HCT116 (cell line): ENCODE measurements around the gene USP15. TPM values are rescaled to one million over a fixed set of nuclear protein-coding genes. Genes with fewer than 3 reads are reported as not detected.

Source experiments
- ATAC-seq: fragments of 200-7000 bp; cut with Tn5 transposase; 2 replicates; pipeline ENCODE4 v1.9.1; 2020; ENCODE audit warnings: mild to moderate bottlenecking, moderate library complexity
- BruUV-seq: library from RNA; stranded (reverse); fragments of 400-500 nt; replicated peaks from 2 replicates; lab custom pipeline; 2021; lab: Mats Ljungman, UMichigan
- CTCF ChIA-PET: fragments of 300-600 bp; sonication (Branson Sonifier 250); formaldehyde crosslinking; loops from one replicate; lab custom pipeline; 2021; ENCODE audit warnings: antibody characterized with exemption; lab: Charles Lee
- POLR2A ChIA-PET: fragments of 300-600, 350-600 bp; sonication (Branson Sonifier 250); formaldehyde crosslinking; loops from one replicate; lab custom pipeline; 2021; ENCODE audit warnings: antibody characterized with exemption; lab: Charles Lee
- RAD21 ChIA-PET, 2 experiments: fragments of 300-600 bp; sonication (Branson Sonifier 250); formaldehyde crosslinking; loops; one replicate each; lab custom pipeline; 2023; ENCODE audit warnings: low total read pairs in 2 of 2; ENCODE audit not compliant: uncharacterized antibody in 2 of 2, unreplicated experiment in 2 of 2, low non-redundant PET in 1 of 2; lab: Charles Lee
- DNase-seq: peaks from one replicate; pipeline ENCODE4 v3.0.0-alpha.2; 2010; ENCODE audit warnings: low read depth, low spot score
- H2AFZ ChIP-seq: fragments of 200-600 bp; shearing (Covaris generic), sonication (generic); 2 replicates; pipeline ENCODE4 v1.6.1; 2017; ENCODE audit warnings: low read depth, mixed run types, mixed read lengths, antibody characterized with exemption, low read length; ENCODE audit not compliant: poor library complexity, severe bottlenecking
- H3K27ac ChIP-seq: 2 replicates; pipeline ENCODE4 v1.5.1; 2012; ENCODE audit warnings: low read depth, low read length
- H3K27me3 ChIP-seq: fragments of 200-600 bp; sonication (generic); 2 replicates; pipeline ENCODE4 v1.6.1; 2016; ENCODE audit warnings: mixed run types, low read length, mixed read lengths; ENCODE audit not compliant: insufficient read depth
- H3K36me3 ChIP-seq, 2 experiments: fragments of 200-500 bp in 1 of 2; fragments of 200-600 bp in 1 of 2; sonication (Bioruptor generic) in 1 of 2; sonication (generic) in 1 of 2; 2 replicates each; pipeline versions ENCODE4 v1.5.1 to v1.6.1; 2014 to 2016; ENCODE audit warnings: low read length in 2 of 2, inconsistent platforms in 1 of 2, mixed read lengths in 1 of 2, mixed run types in 1 of 2; ENCODE audit not compliant: insufficient read depth in 2 of 2, control insufficient read depth in 1 of 2
- H3K4me1 ChIP-seq, 2 experiments: fragments of 200-600 bp in 1 of 2; sonication (generic) in 1 of 2; 2 replicates each; pipeline versions ENCODE4 v1.5.1 to v1.6.1; 2012 to 2017; ENCODE audit warnings: low read length in 2 of 2, inconsistent platforms in 1 of 2, mild to moderate bottlenecking in 1 of 2, mixed read lengths in 1 of 2, mixed run types in 1 of 2, moderate library complexity in 1 of 2; ENCODE audit not compliant: insufficient read depth in 2 of 2, control insufficient read depth in 1 of 2
- H3K4me2 ChIP-seq: fragments of 200-600 bp; sonication (generic); 2 replicates; pipeline ENCODE4 v1.6.1; 2017; ENCODE audit warnings: mixed run types, low read length, mixed read lengths
- H3K4me3 ChIP-seq, 2 experiments: fragments of 200-600 bp in 1 of 2; sonication (generic) in 1 of 2; replicated peaks in 1 of 2; 2 replicates each; pipeline ENCODE4 v1.5.1; 2011 to 2016; ENCODE audit warnings: low read length in 2 of 2, control low read depth in 1 of 2, low read depth in 1 of 2, mild to moderate bottlenecking in 1 of 2, mixed read lengths in 1 of 2, mixed run types in 1 of 2
- H3K79me2 ChIP-seq: fragments of 200-600 bp; sonication (generic); 2 replicates; pipeline ENCODE4 v1.6.1; 2017; ENCODE audit warnings: mild to moderate bottlenecking, mixed run types, low read length, moderate library complexity, mixed read lengths; ENCODE audit not compliant: insufficient read depth
- H3K9ac ChIP-seq: fragments of 200-600 bp; sonication (generic); 2 replicates; pipeline ENCODE4 v1.6.1; 2016; ENCODE audit warnings: low read length, mixed read lengths
- H3K9me2 ChIP-seq: fragments of 200-600 bp; sonication (generic), shearing (Covaris generic); 2 replicates; pipeline ENCODE4 v1.6.1; 2017; ENCODE audit warnings: mixed run types, mild to moderate bottlenecking, moderate library complexity; ENCODE audit not compliant: insufficient read depth
- H3K9me3 ChIP-seq, 2 experiments: fragments of 200-500 bp in 1 of 2; fragments of 200-600 bp in 1 of 2; sonication (Bioruptor generic) in 1 of 2; sonication (generic) in 1 of 2; 2 replicates each; pipeline ENCODE4 v1.6.1; 2014 to 2017; ENCODE audit warnings: low read length in 2 of 2, mixed read lengths in 2 of 2, inconsistent platforms in 1 of 2, low read depth in 1 of 2, mild to moderate bottlenecking in 1 of 2, mixed run types in 1 of 2, moderate library complexity in 1 of 2; ENCODE audit not compliant: control insufficient read depth in 1 of 2, insufficient read depth in 1 of 2
- H4K20me1 ChIP-seq: fragments of 200-600 bp; sonication (generic), shearing (Covaris generic); 2 replicates; pipeline ENCODE4 v1.6.1; 2017; ENCODE audit warnings: mixed run types, mild to moderate bottlenecking, moderate library complexity; ENCODE audit not compliant: insufficient read depth
- CBX3 ChIP-seq: IDR thresholded peaks from 2 replicates; pipeline ENCODE4 v1.6.1; 2012; ENCODE audit warnings: low read depth
- CEBPB ChIP-seq: IDR thresholded peaks from 2 replicates; pipeline ENCODE4 v1.6.1; 2012; ENCODE audit warnings: low read depth
- ELF1 ChIP-seq: IDR thresholded peaks from 2 replicates; pipeline ENCODE4 v1.6.1; 2012; ENCODE audit warnings: low read depth, borderline replicate concordance
- EZH2 ChIP-seq: fragments of 200-600 bp; sonication (generic); IDR thresholded peaks from 2 replicates; pipeline ENCODE4 v1.6.1; 2017; ENCODE audit warnings: antibody characterized with exemption, mixed run types
- EZH2phosphoT487 ChIP-seq: fragments of 200-600 bp; IDR thresholded peaks from 2 replicates; pipeline ENCODE4 v1.6.1; 2018; ENCODE audit warnings: antibody characterized with exemption, borderline replicate concordance
- FOSL1 ChIP-seq: IDR thresholded peaks from 2 replicates; pipeline ENCODE4 v1.6.1; 2012; ENCODE audit warnings: low read depth
- JUND ChIP-seq: IDR thresholded peaks from 2 replicates; pipeline ENCODE4 v1.6.1; 2012
- POLR2A ChIP-seq: IDR thresholded peaks from 2 replicates; pipeline ENCODE4 v1.7.0; 2011; ENCODE audit warnings: borderline replicate concordance; ENCODE audit not compliant: insufficient read depth, insufficient read length; ENCODE audit errors: extremely low read depth
- POLR2AphosphoS5 ChIP-seq: IDR thresholded peaks from 2 replicates; pipeline ENCODE4 v1.6.1; 2011; ENCODE audit warnings: mild to moderate bottlenecking, low read depth, low read length, moderate library complexity
- RAD21 ChIP-seq: IDR thresholded peaks from 2 replicates; pipeline ENCODE4 v1.6.1; 2012; ENCODE audit warnings: low read depth, mild to moderate bottlenecking
- SIN3A ChIP-seq: IDR thresholded peaks from 2 replicates; pipeline ENCODE4 v1.6.1; 2012; ENCODE audit warnings: low read depth
- SP1 ChIP-seq: IDR thresholded peaks from 2 replicates; pipeline ENCODE4 v1.6.1; 2012; ENCODE audit warnings: low read depth
- SRF ChIP-seq: IDR thresholded peaks from 2 replicates; pipeline ENCODE4 v1.6.1; 2012; ENCODE audit warnings: low read depth
- YY1 ChIP-seq: IDR thresholded peaks from 2 replicates; pipeline ENCODE4 v1.6.1; 2011; ENCODE audit warnings: low read length, low read depth, moderate library complexity, mild to moderate bottlenecking; ENCODE audit not compliant: insufficient replicate concordance; ENCODE audit errors: extremely low read depth
- ZFX ChIP-seq: fragments of 450-650 bp; IDR thresholded peaks from 2 replicates; pipeline ENCODE4 v1.6.1; 2017
- ZNF274 ChIP-seq: fragments of 200-500 bp; sonication (Bioruptor generic); IDR thresholded peaks from 2 replicates; pipeline ENCODE4 v1.6.1; 2014; ENCODE audit warnings: mild to moderate bottlenecking, low read depth, low read length, inconsistent platforms
- intact Hi-C: fragments of 100-400 bp; cut with micrococcal nuclease; formaldehyde crosslinking; loops from 2 replicates; pipeline ENCODE4 v1.10.0; 2022
- total RNA-seq: library from RNA; stranded (reverse); gene quantifications from one replicate; pipeline ENCODE4 v1.2.1, GENCODE V29; 2021; ENCODE audit not compliant: unreplicated experiment
- TF ChIP-seq, protein P1 (sequence below): IDR thresholded peaks from 2 replicates; pipeline ENCODE4 v1.6.1; 2012
- TF ChIP-seq, protein P2 (sequence below): IDR thresholded peaks from 2 replicates; pipeline ENCODE4 v1.6.1; 2011; ENCODE audit warnings: mild to moderate bottlenecking, low read length, moderate library complexity; ENCODE audit not compliant: insufficient replicate concordance; ENCODE audit errors: extremely low read depth
- TF ChIP-seq, protein P3 (sequence below): IDR thresholded peaks from 2 replicates; pipeline ENCODE4 v1.6.1; 2012

USP15 gene
- total RNA-seq, 1 experiment from 2014 or later, result 49.5 TPM

DNA sequence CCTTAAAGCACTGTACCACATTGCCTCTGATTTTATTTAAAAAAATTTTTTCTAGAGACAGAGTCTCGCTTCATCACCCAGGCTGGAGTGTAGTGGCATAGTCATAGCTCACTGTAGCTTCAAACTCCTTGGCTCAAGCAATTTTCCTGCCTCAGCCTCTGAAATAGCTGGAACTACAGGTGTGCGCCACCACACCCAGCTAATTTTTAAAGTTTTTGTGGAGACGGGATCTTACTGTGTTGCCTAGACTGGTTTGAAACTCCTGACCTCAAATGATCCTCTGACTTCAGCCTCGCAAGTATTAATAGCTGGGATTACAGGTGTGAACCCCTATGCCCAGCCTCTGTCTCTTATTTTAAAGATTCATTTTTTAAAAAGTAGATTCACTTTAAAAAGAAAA is 5.3 kb downstream of the USP15 start:
- no peak overlapping the region for H3K4me3 ChIP-seq
- no peaks in the 10 kb centered on the region for H3K36me3 ChIP-seq
- DNase-seq (no peak), ATAC-seq (no peak)
- H3K4me1 ChIP-seq, result peaks cover 3 to 18% of the 10 kb centered on the region in 2 experiments; a peak in 3 of 4 replicates
- POLR2A ChIA-PET, result no interaction called here
- H3K79me2 ChIP-seq, result peaks cover 100% of the 10 kb centered on the region
- H4K20me1 ChIP-seq, result peaks cover 31% of the 10 kb centered on the region
- intact Hi-C loops, result loop anchor here (10.0 kb wide), 2 partner anchors 339 to 549 kb away; no protein-coding TSS in a partner anchor
- TF ChIP-seq CBX3, result no peak
- TF ChIP-seq EZH2phosphoT487, result no peak
- no peak for TF ChIP-seq YY1
- TF ChIP-seq JUND, result no peak
- no peak for TF ChIP-seq SRF
- no peak for TF ChIP-seq CEBPB
- no peak for TF ChIP-seq POLR2AphosphoS5
- no peak for TF ChIP-seq ZFX
- TF ChIP-seq, protein P1, sequence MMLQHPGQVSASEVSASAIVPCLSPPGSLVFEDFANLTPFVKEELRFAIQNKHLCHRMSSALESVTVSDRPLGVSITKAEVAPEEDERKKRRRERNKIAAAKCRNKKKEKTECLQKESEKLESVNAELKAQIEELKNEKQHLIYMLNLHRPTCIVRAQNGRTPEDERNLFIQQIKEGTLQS, result no peak
- TF ChIP-seq EZH2, result no peak
- TF ChIP-seq ZNF274, result no peak
- TF ChIP-seq ELF1, result no peak
- TF ChIP-seq SP1, result no peak
- no peak for TF ChIP-seq SIN3A
- no peak for TF ChIP-seq FOSL1
- TF ChIP-seq, protein P2, sequence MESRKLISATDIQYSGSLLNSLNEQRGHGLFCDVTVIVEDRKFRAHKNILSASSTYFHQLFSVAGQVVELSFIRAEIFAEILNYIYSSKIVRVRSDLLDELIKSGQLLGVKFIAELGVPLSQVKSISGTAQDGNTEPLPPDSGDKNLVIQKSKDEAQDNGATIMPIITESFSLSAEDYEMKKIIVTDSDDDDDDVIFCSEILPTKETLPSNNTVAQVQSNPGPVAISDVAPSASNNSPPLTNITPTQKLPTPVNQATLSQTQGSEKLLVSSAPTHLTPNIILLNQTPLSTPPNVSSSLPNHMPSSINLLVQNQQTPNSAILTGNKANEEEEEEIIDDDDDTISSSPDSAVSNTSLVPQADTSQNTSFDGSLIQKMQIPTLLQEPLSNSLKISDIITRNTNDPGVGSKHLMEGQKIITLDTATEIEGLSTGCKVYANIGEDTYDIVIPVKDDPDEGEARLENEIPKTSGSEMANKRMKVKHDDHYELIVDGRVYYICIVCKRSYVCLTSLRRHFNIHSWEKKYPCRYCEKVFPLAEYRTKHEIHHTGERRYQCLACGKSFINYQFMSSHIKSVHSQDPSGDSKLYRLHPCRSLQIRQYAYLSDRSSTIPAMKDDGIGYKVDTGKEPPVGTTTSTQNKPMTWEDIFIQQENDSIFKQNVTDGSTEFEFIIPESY, result no peak
- no peak for TF ChIP-seq POLR2A
- TF ChIP-seq, protein P3, sequence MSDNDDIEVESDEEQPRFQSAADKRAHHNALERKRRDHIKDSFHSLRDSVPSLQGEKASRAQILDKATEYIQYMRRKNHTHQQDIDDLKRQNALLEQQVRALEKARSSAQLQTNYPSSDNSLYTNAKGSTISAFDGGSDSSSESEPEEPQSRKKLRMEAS, result no peak
- no peak for TF ChIP-seq RAD21
- BruUV-seq, result no TSS peak
- CTCF ChIA-PET, result no interaction called here
- no peaks in the 10 kb centered on the region for H3K9me3 ChIP-seq
- no peaks in the 10 kb centered on the region for H3K27me3 ChIP-seq
- no peak overlapping the region for H2AFZ ChIP-seq
- RAD21 ChIA-PET, result no interaction called here
- no peak overlapping the region for H3K9ac ChIP-seq
- H3K27ac ChIP-seq, result no peak overlapping the region
- no peak overlapping the region for H3K4me2 ChIP-seq
- no peaks in the 10 kb centered on the region for H3K9me2 ChIP-seq
